ENCODE measurements around the gene UBQLNL.

UBQLNL gene

DNA sequence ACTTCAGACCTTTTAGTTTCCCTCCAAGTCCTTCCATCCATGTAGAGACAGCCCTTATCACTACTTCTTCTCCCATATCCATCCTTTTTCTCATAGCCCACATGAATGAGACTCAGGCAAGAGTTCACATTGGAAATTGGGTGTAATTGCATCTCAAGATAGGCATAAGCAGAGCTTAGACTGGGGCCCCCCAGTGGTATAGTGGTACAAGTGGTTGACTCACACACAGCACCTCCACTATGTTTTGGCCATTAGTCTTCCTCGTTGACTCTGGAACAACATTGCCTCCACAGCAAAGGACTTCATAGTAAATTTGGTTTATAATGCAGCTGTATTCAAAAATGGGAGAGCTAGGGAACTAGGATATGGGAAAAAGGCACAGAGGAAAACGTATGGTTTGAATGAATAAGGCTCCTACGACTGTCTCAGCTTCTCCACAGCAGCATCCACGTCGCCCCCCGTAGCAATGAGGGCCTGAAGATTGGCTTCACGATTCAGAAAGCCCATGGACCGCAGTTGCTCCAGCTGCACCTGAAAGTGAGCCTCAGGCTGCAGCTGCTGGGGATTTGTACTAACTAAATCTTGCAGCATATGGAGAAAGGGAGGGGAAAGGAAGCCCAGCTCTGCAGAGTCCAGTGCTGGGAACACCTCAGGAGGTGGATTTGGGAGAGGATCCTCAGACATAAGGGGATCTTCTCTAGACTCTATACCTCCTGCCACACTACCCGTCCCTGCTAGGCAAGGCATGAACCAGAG is 9.1 kb downstream of the UBQLNL start:
- no peak for DNase-seq

DNA sequence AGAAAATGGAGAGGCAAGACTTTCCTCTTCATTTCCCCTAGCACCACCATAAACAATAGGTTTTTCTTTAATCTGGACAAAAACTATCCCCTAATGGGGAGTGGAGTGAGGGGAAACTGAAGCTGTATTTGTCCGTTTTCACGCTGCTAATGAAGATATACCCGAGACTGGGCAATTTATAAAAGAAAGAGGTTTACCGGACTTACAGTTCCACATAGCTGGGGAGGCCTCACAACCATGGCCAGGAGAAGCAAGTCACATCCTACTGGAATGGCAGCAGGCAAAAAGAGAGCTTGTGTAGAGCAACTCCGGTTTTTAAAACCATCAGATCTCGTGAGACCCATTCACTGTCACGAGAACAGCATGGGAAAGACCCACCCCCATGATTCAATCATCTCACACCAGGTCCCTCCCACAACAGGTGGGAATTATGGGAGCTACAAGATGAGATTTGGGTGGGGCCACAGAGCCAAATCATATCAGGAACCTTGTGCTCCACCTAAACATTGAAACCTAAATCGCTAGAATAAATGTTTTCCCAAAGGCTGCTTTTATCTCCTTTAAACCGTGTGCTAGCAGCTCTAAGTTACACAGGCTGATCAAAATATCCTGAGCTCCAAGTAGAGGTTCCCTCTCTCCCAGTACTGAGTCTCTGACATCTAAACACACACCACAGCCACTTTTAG is 11.0 kb downstream of the UBQLNL start:
- DNase-seq: no peak

DNA sequence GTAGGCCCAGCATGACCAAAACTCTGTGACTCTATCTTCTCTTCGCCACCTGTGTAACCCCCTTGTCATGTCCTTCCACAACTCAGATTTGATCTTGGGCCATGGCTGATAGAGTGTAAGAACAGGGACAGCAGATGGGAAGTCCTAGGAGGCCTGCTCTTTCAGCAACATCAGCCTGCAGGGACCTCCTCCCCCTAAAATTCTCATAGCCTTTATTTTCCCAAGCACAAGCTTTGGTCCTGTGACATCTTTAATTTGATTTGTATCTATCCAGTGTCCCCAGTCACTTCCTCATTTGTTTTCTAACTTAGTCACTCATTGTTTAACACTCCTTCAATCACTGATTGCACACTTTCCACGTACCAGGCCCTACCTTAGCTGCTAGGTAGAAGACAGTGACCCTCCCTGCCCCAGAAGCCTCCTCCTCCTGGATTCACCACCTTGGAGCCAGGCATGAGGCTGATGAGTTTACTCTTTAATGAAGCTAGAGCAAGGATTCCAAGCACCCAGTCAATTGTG is 12.0 kb downstream of the UBQLNL start:
- DNase-seq: no peak

DNA sequence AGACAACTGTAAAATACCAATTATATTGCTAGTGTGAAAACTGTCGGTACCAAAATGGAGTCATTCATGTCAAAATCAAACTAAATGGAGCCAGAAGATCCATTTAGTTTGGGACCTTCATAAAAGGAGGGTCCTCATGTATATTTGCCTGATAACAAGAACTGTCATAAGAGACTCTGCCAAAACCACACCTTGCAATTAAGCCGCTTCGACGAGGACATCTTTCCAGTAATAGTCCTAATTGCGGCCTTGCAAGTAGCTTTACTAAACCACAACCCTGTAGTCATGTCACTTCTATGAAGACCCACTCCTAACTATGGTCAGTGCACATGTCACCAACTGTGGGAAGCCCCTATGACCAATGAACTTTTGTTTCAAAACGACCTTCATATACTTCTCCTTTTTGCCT is 16.1 kb downstream of the UBQLNL start:
- no peak for DNase-seq

DNA sequence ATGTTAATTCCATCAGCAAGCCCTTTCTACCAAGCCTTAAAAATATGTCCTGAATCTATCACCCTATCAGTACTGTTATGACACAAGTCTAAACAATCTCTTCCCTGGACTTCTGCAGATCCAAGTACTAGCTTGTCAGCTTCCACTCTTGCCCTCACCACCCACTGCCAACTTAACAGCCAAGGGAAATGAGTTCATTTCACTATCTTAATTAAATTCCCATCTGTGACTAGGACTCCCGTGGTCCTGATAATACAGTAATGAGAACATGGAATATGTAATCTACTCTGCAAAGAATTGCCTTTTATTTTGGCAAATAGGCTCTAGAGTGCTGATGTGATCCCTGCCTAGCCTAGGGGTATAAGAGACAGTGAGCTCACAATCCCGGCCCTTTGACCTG is 16.8 kb downstream of the UBQLNL start:
- DNase-seq: no peak

DNA sequence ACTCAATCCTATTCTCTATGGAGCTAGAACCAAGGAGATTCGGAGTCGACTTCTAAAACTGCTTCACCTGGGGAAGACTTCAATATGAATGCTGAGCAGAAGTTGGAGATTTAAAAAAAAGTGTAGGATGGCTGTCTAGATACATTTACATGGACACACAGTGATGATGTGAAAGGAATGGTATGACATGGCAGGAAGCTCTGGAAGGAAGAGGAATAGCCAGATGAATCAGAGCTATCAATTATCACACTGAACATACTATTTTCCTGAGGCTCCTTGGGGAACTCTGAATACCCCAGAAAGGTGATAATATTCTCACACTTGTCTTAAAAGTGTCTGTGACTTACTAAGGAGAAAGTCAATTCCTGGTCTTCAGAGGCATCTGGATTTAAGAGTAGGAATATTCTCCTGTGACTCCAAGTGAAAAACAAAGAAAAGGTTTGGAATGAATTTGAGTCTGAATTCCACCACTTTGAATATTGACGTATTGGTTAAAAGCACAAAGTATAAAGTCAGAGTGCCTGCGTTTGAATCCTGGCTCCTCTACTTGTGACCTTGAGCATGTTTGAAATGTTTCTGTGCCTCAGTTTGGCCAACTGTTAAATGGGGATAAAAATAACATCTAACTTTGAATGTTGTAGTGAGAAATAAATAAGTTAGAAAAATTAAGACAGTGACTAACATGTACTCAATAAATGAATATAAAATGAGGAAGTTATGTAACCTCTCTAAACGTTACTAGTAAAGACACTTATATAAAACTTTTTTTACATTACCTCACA is 26.7 kb downstream of the UBQLNL start:
- DNase-seq: no peak

DNA sequence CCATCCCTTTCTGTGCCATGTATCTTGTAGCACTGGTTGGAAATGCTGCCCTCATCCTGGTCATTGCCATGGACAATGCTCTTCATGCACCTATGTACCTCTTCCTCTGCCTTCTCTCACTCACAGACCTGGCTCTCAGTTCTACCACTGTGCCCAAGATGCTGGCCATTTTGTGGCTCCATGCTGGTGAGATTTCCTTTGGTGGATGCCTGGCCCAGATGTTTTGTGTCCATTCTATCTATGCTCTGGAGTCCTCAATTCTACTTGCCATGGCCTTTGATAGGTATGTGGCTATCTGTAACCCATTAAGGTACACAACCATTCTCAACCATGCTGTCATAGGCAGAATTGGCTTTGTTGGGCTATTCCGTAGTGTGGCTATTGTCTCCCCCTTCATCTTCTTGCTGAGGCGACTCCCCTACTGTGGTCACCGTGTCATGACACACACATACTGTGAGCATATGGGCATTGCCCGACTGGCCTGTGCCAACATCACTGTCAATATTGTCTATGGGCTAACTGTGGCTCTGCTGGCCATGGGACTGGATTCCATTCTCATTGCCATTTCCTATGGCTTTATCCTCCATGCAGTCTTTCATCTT is 27.6 kb downstream of the UBQLNL start:
- DNase-seq: no peak

DNA sequence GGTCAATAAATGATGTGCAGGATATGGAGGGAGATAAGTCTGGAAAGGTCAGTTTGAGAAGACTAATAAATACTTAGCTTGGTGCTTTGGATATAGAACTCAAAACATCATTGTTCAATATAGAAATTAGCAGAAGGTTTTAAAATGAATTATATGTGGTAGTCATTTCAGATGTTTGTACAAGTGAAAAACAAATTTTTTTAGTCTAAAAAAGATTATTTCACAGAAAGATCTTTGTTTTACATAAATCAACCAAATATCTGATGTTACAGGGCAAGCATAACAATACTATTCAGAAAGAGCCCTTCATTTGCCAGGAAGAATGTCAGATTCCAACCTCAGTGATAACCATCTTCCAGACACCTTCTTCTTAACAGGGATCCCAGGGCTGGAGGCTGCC is 28.1 kb downstream of the UBQLNL start, which contains the start of gene OR52D1:
Gene OR52D1, plus strand, starts transcription at position 301 of the 400 bp plus-strand sequence. Its CDS starts 22 bp downstream, at position 323.
- DNase-seq: no peak

DNA sequence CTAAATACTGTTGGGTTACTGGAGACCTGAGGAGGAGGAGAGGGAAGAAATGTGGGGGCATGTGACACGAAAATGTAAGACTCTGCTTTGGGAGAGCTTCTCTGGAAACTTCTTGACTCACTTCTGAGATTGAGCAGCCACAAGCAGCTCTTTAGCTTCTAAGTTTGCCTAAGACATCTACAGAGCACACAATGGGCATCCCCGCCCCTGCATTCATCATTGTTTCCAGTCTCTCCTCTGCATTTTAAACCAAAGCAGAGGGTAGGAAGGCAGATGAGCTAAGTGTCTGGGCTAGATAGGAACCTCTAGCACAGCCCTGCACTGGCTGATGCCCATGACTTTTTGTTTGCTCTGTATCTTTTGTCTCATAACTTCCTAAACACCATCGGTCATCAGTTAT is 30.1 kb downstream of the UBQLNL start:
- no peak for DNase-seq

DNA sequence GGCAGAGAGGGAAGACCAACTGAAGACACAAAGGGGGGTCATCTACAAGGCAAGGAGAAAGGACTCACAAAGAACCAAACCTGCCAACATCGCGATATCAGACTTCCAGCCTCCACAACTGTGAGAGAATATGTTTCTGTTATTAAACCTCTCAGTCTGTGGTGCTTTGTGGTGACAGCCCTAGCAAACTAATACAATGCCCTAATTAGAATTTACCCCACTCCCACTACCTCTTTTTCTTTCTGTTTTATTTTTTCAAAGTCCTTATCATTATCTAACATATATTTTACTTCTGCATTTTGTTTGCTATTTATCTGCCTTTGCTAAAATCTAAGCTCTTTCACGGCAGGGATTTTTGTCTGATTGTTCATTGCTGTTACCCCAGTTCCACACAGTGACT is 30.5 kb downstream of the UBQLNL start:
- DNase-seq: no peak

DNA sequence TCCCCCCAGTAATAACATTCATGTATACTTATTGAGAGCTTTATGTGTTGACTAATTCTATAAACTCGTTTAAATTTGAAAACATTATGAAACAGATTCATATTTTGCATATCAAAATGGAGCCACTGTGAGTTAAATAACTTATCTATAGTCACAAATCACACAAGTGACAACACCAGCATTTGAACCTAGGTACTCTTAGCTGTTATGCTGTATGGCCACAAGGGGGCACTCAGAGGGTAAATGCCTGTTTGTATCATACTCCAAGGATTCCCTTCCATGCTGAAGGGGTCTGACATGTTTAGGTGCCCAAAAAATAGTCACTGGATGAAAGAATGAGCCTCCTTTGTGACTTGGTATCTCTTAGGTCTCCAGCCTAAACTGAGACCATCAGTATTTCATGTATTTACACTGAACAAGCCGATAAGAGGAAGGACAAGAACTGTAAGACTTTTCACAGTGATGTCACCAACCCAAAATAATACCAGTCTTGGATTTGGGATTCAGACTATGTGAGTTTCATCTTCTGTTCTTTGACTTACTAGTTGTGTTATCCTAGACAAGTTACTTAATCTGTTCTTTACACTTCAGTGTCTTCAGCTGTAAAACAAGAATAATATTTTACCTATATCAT is 40.2 kb downstream of the UBQLNL start:
- DNase-seq: no peak

DNA sequence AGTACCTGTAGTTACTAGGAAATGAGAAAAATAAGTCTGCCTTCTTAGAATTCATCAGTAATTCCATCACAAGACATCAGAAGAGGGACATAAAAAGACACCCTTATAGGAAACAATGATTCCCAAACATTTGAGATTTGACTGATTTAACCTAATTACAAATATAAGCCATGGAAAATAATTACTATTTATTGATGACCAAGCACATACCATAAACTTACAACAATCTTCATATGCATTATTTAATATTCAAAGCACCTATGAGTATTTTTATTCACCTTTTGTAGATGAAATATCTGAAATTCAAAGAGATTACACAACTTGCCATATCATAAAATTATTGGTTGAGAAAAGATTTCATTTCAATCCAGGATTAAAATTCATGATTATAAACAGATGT is 42.6 kb downstream of the UBQLNL start:
- DNase-seq: no peak

DNA sequence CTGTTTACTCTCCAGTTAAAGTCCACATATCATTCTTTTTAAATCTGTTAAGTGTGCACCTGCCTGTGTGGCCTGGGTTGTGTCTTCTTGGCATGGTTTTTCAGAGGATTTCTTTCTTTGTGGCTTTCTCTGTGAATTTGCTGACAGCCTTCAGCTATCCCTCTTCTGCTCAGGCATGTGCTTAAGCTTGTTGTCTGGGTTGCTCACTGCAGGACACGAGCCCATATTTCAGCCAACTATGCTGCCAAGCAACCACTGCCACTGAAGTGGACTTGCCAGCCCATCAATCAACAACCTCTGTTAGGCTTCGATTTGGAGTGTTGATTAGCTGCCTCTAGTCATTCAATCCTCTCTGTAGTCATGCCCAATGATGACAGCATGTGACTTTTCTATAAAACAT is 49.0 kb downstream of the UBQLNL start:
- no peak for DNase-seq

All from stimulated activated naive CD4-positive, alpha-beta T cell treated with Interleukin-2 at 50 U/mL for 16 hours (primary cell).